Vagina (tissue), 2 donors: Measurements from ENCODE around the gene MALRD1.

Source experiments
- CTCF ChIP-seq, 3 experiments: fragments of 450-650 bp in 2 of 3; fragments of 200-600 bp in 1 of 3; sonication (generic) in 1 of 3; IDR thresholded peaks; one replicate each; pipeline ENCODE4 v1.5.1; 2017 to 2019; ENCODE audit warnings: antibody characterized with exemption in 3 of 3, mild to moderate bottlenecking in 2 of 3, moderate library complexity in 2 of 3
- POLR2A ChIP-seq, 2 donors: fragments of 450-650 bp; IDR thresholded peaks; one replicate each; pipeline ENCODE4 v1.6.1; 2017; ENCODE audit warnings: antibody characterized with exemption in 2 of 2, mild to moderate bottlenecking in 2 of 2, moderate library complexity in 2 of 2
- POLR2AphosphoS5 ChIP-seq, 2 donors: sonication (generic); formaldehyde crosslinking; IDR thresholded peaks; one replicate each; pipeline ENCODE4 v1.9.0; 2017; ENCODE audit warnings: antibody characterized with exemption in 2 of 2, mild to moderate bottlenecking in 2 of 2, low read depth in 1 of 2; ENCODE audit not compliant: insufficient read depth in 1 of 2

GRCh38 chr10:19119191-19119590 lies 70.6 kb downstream of the MALRD1 start:
- TF ChIP-seq POLR2A (IDR thresholded peaks at IDR 0.05): no peak
- TF ChIP-seq CTCF (IDR thresholded peaks at IDR 0.05): no peak
- no peak for TF ChIP-seq POLR2AphosphoS5 (IDR thresholded peaks at IDR 0.05; ENCODE audit: insufficient read depth in 1 of 2, low read depth in 1 of 2)
